Vagina (tissue), 2 donors: ENCODE data around the gene INTS3. TPM values are rescaled to one million over a fixed set of nuclear protein-coding genes. Genes with fewer than 3 reads are reported as not detected.

Experiments
- DNase-seq, 2 donors: peaks; one replicate each; pipeline ENCODE4 v3.0.0-alpha.2; 2017; ENCODE audit errors: extremely low spot score in 2 of 2
- H3K27ac ChIP-seq: fragments of 200-600 bp; sonication (generic); one replicate; pipeline ENCODE4 v1.5.1; 2019
- H3K27me3 ChIP-seq: fragments of 200-600 bp; sonication (generic); one replicate; pipeline ENCODE4 v1.5.1; 2019
- H3K36me3 ChIP-seq, 2 donors: fragments of 200-600 bp; sonication (generic); one replicate each; pipeline ENCODE4 v1.5.1; 2017 to 2019
- H3K4me1 ChIP-seq: fragments of 200-600 bp; sonication (generic); one replicate; pipeline ENCODE4 v1.5.1; 2019
- H3K4me3 ChIP-seq, 2 donors: fragments of 200-600 bp; sonication (generic); 1 replicate in 1 of 2; 2 replicates in 1 of 2; pipeline ENCODE4 v1.5.1; 2016 to 2019
- H3K9me3 ChIP-seq: fragments of 200-600 bp; sonication (generic); one replicate; pipeline ENCODE4 v1.5.1; 2019
- CTCF ChIP-seq, 3 experiments: fragments of 450-650 bp in 2 of 3; fragments of 200-600 bp in 1 of 3; sonication (generic) in 1 of 3; IDR thresholded peaks; one replicate each; pipeline ENCODE4 v1.5.1; 2017 to 2019; ENCODE audit warnings: antibody characterized with exemption in 3 of 3, mild to moderate bottlenecking in 2 of 3, moderate library complexity in 2 of 3
- POLR2A ChIP-seq, 2 donors: fragments of 450-650 bp; IDR thresholded peaks; one replicate each; pipeline ENCODE4 v1.6.1; 2017; ENCODE audit warnings: antibody characterized with exemption in 2 of 2, mild to moderate bottlenecking in 2 of 2, moderate library complexity in 2 of 2
- POLR2AphosphoS5 ChIP-seq, 2 donors: sonication (generic); formaldehyde crosslinking; IDR thresholded peaks; one replicate each; pipeline ENCODE4 v1.9.0; 2017; ENCODE audit warnings: antibody characterized with exemption in 2 of 2, mild to moderate bottlenecking in 2 of 2, low read depth in 1 of 2; ENCODE audit not compliant: insufficient read depth in 1 of 2
- intact Hi-C: fragments of 100-400 bp; cut with DNase I; formaldehyde crosslinking; loops from one replicate; pipeline ENCODE4 v1.15.1; 2023
- total RNA-seq: library from RNA; depleted of rRNA; stranded (reverse); fragments of >200 nt; gene quantifications from one replicate; pipeline ENCODE4 v1.2.3, GENCODE V29; 2016

The INTS3 gene
- total RNA-seq, 1 donor from 2014 or later, result 45.9 TPM

GRCh38 chr1:153728305-153729066, 636 bp downstream of the INTS3 start:
- no peaks in the 10 kb centered on the region for H3K9me3 ChIP-seq
- H3K27ac ChIP-seq, result peak overlapping the region; percentile 98
- no peaks in the 10 kb centered on the region for H3K27me3 ChIP-seq
- H3K4me3 ChIP-seq, result peak overlapping the region; percentile 78 to 85
- TF ChIP-seq POLR2A (IDR thresholded peaks at IDR 0.05) (no peak), POLR2AphosphoS5 (IDR thresholded peaks at IDR 0.05; ENCODE audit: insufficient read depth in 1 of 2, low read depth in 1 of 2) (peak in 1 of 2 donors; percentile 11), CTCF (IDR thresholded peaks at IDR 0.05) (no peak)
- H3K4me1 ChIP-seq, result peaks cover 31% of the 10 kb centered on the region
- DNase-seq, result peak in 1 of 2 donors; percentile 91
- no peaks in the 10 kb centered on the region for H3K36me3 ChIP-seq
- intact Hi-C loops, result no loop called here

- TF ChIP-seq CTCF (IDR thresholded peaks at IDR 0.05), result no peak
These were observed 2.7 kb downstream of the INTS3 start for GRCh38 chr1:153730468-153730988.

GRCh38 chr1:153733970-153734369, 6.1 kb downstream of the INTS3 start:
- Histone ChIP-seq H3K27me3 (no peaks in the 10 kb centered on the region), H3K4me1 (peaks cover 22% of the 10 kb centered on the region), H3K9me3 (no peaks in the 10 kb centered on the region), H3K4me3 (no peak overlapping the region), H3K27ac (no peak overlapping the region), H3K36me3 (peaks cover 0 to 3% of the 10 kb centered on the region in 2 donors)
- no peak for DNase-seq
- TF ChIP-seq POLR2AphosphoS5 (IDR thresholded peaks at IDR 0.05; ENCODE audit: insufficient read depth in 1 of 2, low read depth in 1 of 2), result no peak
- no peak for TF ChIP-seq POLR2A (IDR thresholded peaks at IDR 0.05)
- TF ChIP-seq CTCF (IDR thresholded peaks at IDR 0.05), result no peak
- intact Hi-C loops, result no loop called here

More at GRCh38 chr1:153730468-153730988, 2.7 kb downstream of the INTS3 start:
- intact Hi-C loops, result no loop called here
- DNase-seq, result no peak
- Histone ChIP-seq H3K36me3 (no peaks in the 10 kb centered on the region), H3K27me3 (no peaks in the 10 kb centered on the region), H3K4me1 (peaks cover 31% of the 10 kb centered on the region), H3K4me3 (no peak overlapping the region), H3K27ac (peak overlapping the region; percentile 0), H3K9me3 (no peaks in the 10 kb centered on the region)

- DNase-seq, result no peak
- Histone ChIP-seq H3K4me3 (no peak overlapping the region), H3K4me1 (peaks cover 17% of the 10 kb centered on the region), H3K27ac (no peak overlapping the region), H3K36me3 (peaks cover 0 to 9% of the 10 kb centered on the region in 2 donors), H3K27me3 (no peaks in the 10 kb centered on the region), H3K9me3 (no peaks in the 10 kb centered on the region)
- intact Hi-C loops, result no loop called here
- TF ChIP-seq CTCF (IDR thresholded peaks at IDR 0.05), result no peak
- no peak for TF ChIP-seq POLR2AphosphoS5 (IDR thresholded peaks at IDR 0.05; ENCODE audit: insufficient read depth in 1 of 2, low read depth in 1 of 2)
- TF ChIP-seq POLR2A (IDR thresholded peaks at IDR 0.05), result no peak
These were observed 6.7 kb downstream of the INTS3 start for GRCh38 chr1:153734396-153735089.

- DNase-seq, result no peak
- Histone ChIP-seq H3K4me3 (no peak overlapping the region), H3K27ac (no peak overlapping the region), H3K27me3 (no peaks in the 10 kb centered on the region), H3K36me3 (peaks cover 0 to 12% of the 10 kb centered on the region in 2 donors), H3K4me1 (peaks cover 12% of the 10 kb centered on the region), H3K9me3 (no peaks in the 10 kb centered on the region)
- intact Hi-C loops, result no loop called here
- no peak for TF ChIP-seq POLR2AphosphoS5 (IDR thresholded peaks at IDR 0.05; ENCODE audit: insufficient read depth in 1 of 2, low read depth in 1 of 2)
- TF ChIP-seq CTCF (IDR thresholded peaks at IDR 0.05), result no peak
- no peak for TF ChIP-seq POLR2A (IDR thresholded peaks at IDR 0.05)
These were observed 7.2 kb downstream of the INTS3 start for GRCh38 chr1:153735090-153735420.
